ENCODE measurements around the gene TBK1.

DNA sequence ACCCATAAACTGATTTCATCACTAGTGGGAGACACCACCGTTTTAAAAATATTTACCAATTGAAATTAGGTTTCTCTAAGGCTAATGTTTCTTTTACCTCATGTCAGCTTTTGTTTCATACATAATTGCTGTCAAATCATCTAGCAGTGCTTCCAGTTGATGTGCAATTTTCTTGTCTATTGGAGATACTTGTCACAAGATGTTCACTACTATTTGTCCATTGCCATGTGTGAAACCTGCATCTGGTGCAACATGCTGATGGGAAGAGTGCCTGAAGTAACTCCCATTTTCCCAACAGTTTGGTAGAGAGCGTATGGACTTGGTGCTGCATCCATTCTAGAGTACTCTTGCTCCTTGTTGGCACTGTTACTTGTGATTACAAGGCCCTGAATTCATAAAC is 38.0 kb upstream of the TBK1 start:
- TF ChIP-seq, protein P1, sequence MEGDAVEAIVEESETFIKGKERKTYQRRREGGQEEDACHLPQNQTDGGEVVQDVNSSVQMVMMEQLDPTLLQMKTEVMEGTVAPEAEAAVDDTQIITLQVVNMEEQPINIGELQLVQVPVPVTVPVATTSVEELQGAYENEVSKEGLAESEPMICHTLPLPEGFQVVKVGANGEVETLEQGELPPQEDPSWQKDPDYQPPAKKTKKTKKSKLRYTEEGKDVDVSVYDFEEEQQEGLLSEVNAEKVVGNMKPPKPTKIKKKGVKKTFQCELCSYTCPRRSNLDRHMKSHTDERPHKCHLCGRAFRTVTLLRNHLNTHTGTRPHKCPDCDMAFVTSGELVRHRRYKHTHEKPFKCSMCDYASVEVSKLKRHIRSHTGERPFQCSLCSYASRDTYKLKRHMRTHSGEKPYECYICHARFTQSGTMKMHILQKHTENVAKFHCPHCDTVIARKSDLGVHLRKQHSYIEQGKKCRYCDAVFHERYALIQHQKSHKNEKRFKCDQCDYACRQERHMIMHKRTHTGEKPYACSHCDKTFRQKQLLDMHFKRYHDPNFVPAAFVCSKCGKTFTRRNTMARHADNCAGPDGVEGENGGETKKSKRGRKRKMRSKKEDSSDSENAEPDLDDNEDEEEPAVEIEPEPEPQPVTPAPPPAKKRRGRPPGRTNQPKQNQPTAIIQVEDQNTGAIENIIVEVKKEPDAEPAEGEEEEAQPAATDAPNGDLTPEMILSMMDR (IDR thresholded peaks at IDR 0.05 in 8 of 11, conservative IDR thresholded peaks at IDR 0.05 in 3 of 11): no peak
- no peak for TF ChIP-seq POLR2A (IDR thresholded peaks at IDR 0.05)
- TF ChIP-seq POLR2AphosphoS5 (IDR thresholded peaks at IDR 0.05): no peak

Measured in spleen (tissue), 7 donors.